ENCODE results near the gene PIM1. TPM values are rescaled to one million over a fixed set of nuclear protein-coding genes. Genes with fewer than 3 reads are reported as not detected.

The PIM1 gene
- total RNA-seq, 2 donors from 2014 or later: 7.3 to 10.6 TPM

DNA sequence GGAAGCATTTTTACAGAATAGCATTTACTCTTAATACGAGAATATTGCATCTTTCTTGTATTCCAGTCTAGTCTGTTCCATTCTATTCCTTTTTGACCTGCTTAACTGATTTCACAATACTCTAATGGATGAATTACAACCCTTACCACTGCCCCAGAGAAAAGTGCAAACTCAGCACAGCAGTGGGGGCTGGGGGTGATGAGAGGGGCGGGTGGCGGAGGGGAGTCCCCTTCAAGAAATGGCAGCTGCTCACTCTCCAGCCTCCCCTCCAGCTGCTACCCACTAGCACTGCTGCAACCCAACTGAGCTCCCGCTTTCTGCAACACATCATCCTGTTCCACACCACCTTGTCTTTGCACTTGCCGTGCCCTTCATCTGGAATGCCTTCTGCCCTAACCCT lies 30.1 kb downstream of the PIM1 start:
- WGBS, 2 donors: 67 to 79% methylated on average over 5 of the region's 5 CpGs
- DNase-seq: no peak
- Histone ChIP-seq H3K27me3 (no peaks in the 10 kb centered on the region), H3K27ac (no peak overlapping the region), H3K4me1 (peaks cover 5% of the 10 kb centered on the region), H3K9me3 (no peaks in the 10 kb centered on the region), H3K4me3 (no peak overlapping the region), H3K36me3 (replicated peaks in 1 of 2; ENCODE audit: insufficient read depth in 1 of 2, low read depth in 2 of 2) (no peaks in the 10 kb centered on the region)
- intact Hi-C loops (cut with DNase I): loop anchor here (10.0 kb wide), 1 partner anchor 435 kb away; no protein-coding TSS in a partner anchor
- ATAC-seq: no peak
- TF ChIP-seq POLR2A (IDR thresholded peaks at IDR 0.05): no peak
- TF ChIP-seq, protein P1, sequence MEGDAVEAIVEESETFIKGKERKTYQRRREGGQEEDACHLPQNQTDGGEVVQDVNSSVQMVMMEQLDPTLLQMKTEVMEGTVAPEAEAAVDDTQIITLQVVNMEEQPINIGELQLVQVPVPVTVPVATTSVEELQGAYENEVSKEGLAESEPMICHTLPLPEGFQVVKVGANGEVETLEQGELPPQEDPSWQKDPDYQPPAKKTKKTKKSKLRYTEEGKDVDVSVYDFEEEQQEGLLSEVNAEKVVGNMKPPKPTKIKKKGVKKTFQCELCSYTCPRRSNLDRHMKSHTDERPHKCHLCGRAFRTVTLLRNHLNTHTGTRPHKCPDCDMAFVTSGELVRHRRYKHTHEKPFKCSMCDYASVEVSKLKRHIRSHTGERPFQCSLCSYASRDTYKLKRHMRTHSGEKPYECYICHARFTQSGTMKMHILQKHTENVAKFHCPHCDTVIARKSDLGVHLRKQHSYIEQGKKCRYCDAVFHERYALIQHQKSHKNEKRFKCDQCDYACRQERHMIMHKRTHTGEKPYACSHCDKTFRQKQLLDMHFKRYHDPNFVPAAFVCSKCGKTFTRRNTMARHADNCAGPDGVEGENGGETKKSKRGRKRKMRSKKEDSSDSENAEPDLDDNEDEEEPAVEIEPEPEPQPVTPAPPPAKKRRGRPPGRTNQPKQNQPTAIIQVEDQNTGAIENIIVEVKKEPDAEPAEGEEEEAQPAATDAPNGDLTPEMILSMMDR (IDR thresholded peaks at IDR 0.05): no peak

DNA sequence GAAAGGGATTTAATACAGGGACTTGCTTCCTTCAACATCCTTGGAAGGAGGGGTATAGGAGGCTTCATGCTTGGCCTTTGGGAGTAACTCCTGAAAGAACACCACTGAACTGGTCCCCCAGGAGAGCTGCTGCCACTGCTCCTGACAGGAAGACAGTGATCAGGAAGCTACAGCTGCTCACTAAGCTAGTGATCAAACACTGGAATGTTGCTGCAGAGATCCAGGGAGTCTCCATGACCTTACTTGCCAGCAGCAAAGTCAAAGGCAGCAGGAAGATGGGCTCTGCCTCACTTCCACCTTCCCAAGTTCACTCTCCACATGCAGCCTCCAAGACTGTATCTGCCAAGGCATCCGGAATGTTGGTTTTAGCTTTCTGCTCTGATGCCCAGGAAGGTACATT lies 31.8 kb downstream of the PIM1 start:
- H3K27me3 ChIP-seq: no peaks in the 10 kb centered on the region
- H3K4me1 ChIP-seq: peaks cover 5% of the 10 kb centered on the region
- no peaks in the 10 kb centered on the region for H3K9me3 ChIP-seq
- H3K36me3 ChIP-seq (replicated peaks in 1 of 2; ENCODE audit: insufficient read depth in 1 of 2, low read depth in 2 of 2): no peaks in the 10 kb centered on the region
- no peak for ATAC-seq
- no peak for TF ChIP-seq POLR2A (IDR thresholded peaks at IDR 0.05)
- TF ChIP-seq, protein P1 (IDR thresholded peaks at IDR 0.05): no peak
- H3K27ac ChIP-seq: no peak overlapping the region
- no peak for DNase-seq
- no peak overlapping the region for H3K4me3 ChIP-seq
- intact Hi-C loops (cut with DNase I): loop anchor here (10.0 kb wide), 1 partner anchor 437 kb away; no protein-coding TSS in a partner anchor
- WGBS, 2 donors: 93 to 100% methylated on average over 1 of the region's 1 CpG

DNA sequence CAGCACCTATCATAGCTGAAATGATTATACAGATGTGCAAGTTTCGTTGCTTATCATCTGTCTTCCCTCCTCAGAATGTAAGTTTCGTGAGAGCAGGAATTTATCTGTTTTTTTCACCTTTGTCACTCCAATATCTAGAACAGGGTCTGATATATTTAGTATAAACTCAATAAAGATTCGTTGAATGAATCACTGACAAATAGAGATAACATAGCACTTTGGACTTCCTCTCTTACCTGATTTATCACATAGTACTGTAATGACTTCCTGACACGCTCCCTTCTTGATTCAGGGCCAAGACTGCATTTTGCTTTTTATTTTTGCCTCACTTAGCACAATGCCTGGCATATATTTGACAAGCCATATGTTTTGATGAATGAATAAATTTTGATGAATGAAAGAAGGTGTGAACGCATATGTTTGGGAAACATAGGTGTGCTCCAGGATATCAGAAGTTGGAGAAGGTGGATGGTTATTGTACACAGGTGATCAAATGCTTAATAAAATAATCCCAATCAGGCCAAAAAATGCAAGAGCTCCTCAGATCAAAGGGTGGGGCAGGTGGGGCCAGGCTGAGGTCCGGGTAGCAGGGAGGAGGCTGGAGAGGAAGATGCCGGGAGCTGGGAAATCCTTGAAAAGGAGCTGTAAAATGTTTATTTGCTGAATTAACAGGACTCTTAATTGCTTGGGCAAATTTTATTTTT lies 33.0 kb downstream of the PIM1 start:
- no peaks in the 10 kb centered on the region for H3K27me3 ChIP-seq

DNA sequence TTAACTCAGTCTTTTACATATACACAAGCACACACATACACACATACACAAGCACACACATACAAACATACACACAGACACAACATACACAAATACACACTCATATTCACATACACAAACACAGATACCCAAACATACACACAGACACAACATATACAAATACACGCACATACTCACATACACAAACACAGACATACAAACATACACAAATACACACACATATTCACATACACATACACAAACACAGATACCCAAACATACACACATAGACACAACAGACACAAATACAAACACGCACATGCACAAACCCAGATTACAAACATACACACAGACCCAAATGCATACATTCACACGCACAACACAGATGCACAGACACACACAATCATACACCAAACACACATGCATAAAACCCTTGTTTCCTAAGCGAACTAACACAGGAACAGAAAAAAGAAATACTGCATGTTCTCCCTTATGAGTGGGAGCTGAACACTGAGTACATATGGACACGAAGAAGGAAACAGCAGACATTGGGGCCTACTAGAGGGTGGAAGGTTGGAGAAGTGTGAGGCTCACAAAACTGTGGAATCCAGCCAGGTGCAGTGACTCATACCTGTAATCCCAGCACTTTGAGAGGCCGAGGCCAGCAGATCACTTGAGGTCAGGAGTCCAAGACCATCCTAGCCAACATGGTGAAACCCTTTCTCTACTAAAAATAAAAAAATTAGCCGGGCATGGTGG lies 34.2 kb downstream of the PIM1 start:
- H3K27me3 ChIP-seq: no peaks in the 10 kb centered on the region
- TF ChIP-seq POLR2A (IDR thresholded peaks at IDR 0.05): no peak
- TF ChIP-seq, protein P1 (IDR thresholded peaks at IDR 0.05): no peak
- H3K4me3 ChIP-seq: no peak overlapping the region
- H3K4me1 ChIP-seq: peaks cover 5% of the 10 kb centered on the region
- ATAC-seq: peak; percentile 60
- DNase-seq: peak; percentile 53 to 87 (median 71)
- 54 to 63% methylated on average over 7 of the region's 7 CpGs for WGBS, 2 donors
- H3K9me3 ChIP-seq: no peaks in the 10 kb centered on the region
- H3K36me3 ChIP-seq (replicated peaks in 1 of 2; ENCODE audit: insufficient read depth in 1 of 2, low read depth in 2 of 2): no peaks in the 10 kb centered on the region
- H3K27ac ChIP-seq: peak overlapping the region in 1 of 4 donors; percentile 32
- intact Hi-C loops (cut with DNase I): loop anchor here (10.0 kb wide), 1 partner anchor 439 kb away; no protein-coding TSS in a partner anchor

More for the DNA sequence above, 33.0 kb downstream of the PIM1 start:
- TF ChIP-seq POLR2A (IDR thresholded peaks at IDR 0.05): no peak
- TF ChIP-seq, protein P1 (IDR thresholded peaks at IDR 0.05): no peak
- Histone ChIP-seq H3K36me3 (replicated peaks in 1 of 2; ENCODE audit: insufficient read depth in 1 of 2, low read depth in 2 of 2) (no peaks in the 10 kb centered on the region), H3K27ac (no peak overlapping the region), H3K9me3 (no peaks in the 10 kb centered on the region), H3K4me3 (no peak overlapping the region), H3K4me1 (peaks cover 5% of the 10 kb centered on the region)
- 46% methylated on average over 7 of the region's 7 CpGs for WGBS, 2 donors
- DNase-seq (no peak), ATAC-seq (no peak)
- intact Hi-C loops (cut with DNase I): loop anchor here (10.0 kb wide), 1 partner anchor 438 kb away; no protein-coding TSS in a partner anchor

All from body of pancreas (tissue), 4 donors.